ENCODE measurements around the gene MRPL3.

The MRPL3 gene

DNA sequence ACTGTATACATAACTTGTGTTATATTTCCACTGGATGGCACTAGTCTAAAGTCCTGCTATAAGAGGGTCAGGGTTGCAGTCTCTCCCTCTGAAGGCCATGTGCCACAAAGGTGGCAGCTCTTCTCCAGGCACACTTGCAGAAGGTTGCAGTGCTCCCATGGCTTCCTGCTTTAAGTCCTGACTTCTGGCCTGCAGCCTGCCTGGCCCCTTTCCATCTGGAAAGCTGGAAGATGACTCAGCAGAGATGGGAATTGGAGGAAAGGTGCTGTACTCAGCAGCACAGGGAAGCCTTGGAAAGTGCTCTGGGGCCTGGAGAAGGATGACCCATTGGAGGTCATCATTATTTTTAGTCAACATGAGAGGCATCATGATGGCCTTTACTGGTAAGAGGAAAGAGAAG lies 40.9 kb upstream of the MRPL3 start:
- Histone ChIP-seq H3K4me2 (ENCODE audit: low read depth, low read length) (no peak overlapping the region), H3F3A (ENCODE audit: insufficient read depth, low read length) (no peaks in the 10 kb centered on the region), H3K9me2 (replicated peaks; ENCODE audit: insufficient read depth, low read length) (no peaks in the 10 kb centered on the region), H3K4me3 (ENCODE audit: low read length) (no peak overlapping the region), H3K27me3 (replicated peaks; ENCODE audit: insufficient read depth, low read length) (no peaks in the 10 kb centered on the region), H3K4me1 (ENCODE audit: low read length) (no peaks in the 10 kb centered on the region), H3K9me3 (replicated peaks; ENCODE audit: insufficient read depth, low read length) (no peaks in the 10 kb centered on the region), H3K9ac (ENCODE audit: low read length) (no peak overlapping the region), H3K27ac (ENCODE audit: low read length) (no peak overlapping the region), H3K36me3 (replicated peaks; ENCODE audit: insufficient read depth, low read length) (no peaks in the 10 kb centered on the region), H3K79me2 (ENCODE audit: low read length) (no peaks in the 10 kb centered on the region), H2AFZ (ENCODE audit: low read length) (no peak overlapping the region), H4K20me1 (ENCODE audit: insufficient read depth, low read length) (no peaks in the 10 kb centered on the region)
- no peak for DNase-seq
- TF ChIP-seq, protein P1, sequence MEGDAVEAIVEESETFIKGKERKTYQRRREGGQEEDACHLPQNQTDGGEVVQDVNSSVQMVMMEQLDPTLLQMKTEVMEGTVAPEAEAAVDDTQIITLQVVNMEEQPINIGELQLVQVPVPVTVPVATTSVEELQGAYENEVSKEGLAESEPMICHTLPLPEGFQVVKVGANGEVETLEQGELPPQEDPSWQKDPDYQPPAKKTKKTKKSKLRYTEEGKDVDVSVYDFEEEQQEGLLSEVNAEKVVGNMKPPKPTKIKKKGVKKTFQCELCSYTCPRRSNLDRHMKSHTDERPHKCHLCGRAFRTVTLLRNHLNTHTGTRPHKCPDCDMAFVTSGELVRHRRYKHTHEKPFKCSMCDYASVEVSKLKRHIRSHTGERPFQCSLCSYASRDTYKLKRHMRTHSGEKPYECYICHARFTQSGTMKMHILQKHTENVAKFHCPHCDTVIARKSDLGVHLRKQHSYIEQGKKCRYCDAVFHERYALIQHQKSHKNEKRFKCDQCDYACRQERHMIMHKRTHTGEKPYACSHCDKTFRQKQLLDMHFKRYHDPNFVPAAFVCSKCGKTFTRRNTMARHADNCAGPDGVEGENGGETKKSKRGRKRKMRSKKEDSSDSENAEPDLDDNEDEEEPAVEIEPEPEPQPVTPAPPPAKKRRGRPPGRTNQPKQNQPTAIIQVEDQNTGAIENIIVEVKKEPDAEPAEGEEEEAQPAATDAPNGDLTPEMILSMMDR (IDR thresholded peaks at IDR 0.05; ENCODE audit: low read length), result no peak
- TF ChIP-seq EZH2phosphoT487 (IDR thresholded peaks at IDR 0.05; ENCODE audit: low read length) (no peak), EZH2 (optimal IDR thresholded peaks at IDR 0.05; ENCODE audit: low read depth, low read length) (no peak)

DNA sequence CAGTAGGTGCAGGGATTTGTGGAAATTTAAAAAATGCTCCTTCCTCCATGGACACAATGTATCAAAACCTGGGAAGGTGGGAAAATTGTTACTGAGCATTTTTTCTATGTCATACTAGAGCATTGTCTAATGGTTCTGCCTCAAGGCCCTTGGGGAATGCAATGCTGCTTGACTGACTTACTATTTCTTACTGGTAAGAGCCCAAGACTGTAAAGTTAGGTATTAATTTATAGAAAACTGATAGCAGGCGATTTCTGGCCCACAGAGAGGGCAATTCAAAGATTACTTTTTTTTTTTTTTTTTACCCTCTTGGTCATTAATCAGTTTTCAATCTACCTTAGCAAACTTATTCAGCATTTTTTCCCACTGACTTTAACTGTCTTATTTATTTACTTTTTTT lies 38.5 kb upstream of the MRPL3 start:
- TF ChIP-seq, protein P1 (IDR thresholded peaks at IDR 0.05; ENCODE audit: low read length), result no peak
- TF ChIP-seq EZH2phosphoT487 (IDR thresholded peaks at IDR 0.05; ENCODE audit: low read length) (no peak), EZH2 (optimal IDR thresholded peaks at IDR 0.05; ENCODE audit: low read depth, low read length) (no peak)
- H3K36me3 ChIP-seq (replicated peaks; ENCODE audit: insufficient read depth, low read length), result no peaks in the 10 kb centered on the region
- no peaks in the 10 kb centered on the region for H3K4me1 ChIP-seq (ENCODE audit: low read length)
- no peak for DNase-seq
- H3K9me3 ChIP-seq (replicated peaks; ENCODE audit: insufficient read depth, low read length), result no peaks in the 10 kb centered on the region
- H4K20me1 ChIP-seq (ENCODE audit: insufficient read depth, low read length), result no peaks in the 10 kb centered on the region
- no peak overlapping the region for H3K4me3 ChIP-seq (ENCODE audit: low read length)
- no peaks in the 10 kb centered on the region for H3K27me3 ChIP-seq (replicated peaks; ENCODE audit: insufficient read depth, low read length)
- H3K27ac ChIP-seq (ENCODE audit: low read length), result no peak overlapping the region
- no peak overlapping the region for H3K9ac ChIP-seq (ENCODE audit: low read length)
- no peaks in the 10 kb centered on the region for H3F3A ChIP-seq (ENCODE audit: insufficient read depth, low read length)
- no peaks in the 10 kb centered on the region for H3K9me2 ChIP-seq (replicated peaks; ENCODE audit: insufficient read depth, low read length)
- no peaks in the 10 kb centered on the region for H3K79me2 ChIP-seq (ENCODE audit: low read length)
- no peak overlapping the region for H2AFZ ChIP-seq (ENCODE audit: low read length)
- H3K4me2 ChIP-seq (ENCODE audit: low read depth, low read length), result no peak overlapping the region

DNA sequence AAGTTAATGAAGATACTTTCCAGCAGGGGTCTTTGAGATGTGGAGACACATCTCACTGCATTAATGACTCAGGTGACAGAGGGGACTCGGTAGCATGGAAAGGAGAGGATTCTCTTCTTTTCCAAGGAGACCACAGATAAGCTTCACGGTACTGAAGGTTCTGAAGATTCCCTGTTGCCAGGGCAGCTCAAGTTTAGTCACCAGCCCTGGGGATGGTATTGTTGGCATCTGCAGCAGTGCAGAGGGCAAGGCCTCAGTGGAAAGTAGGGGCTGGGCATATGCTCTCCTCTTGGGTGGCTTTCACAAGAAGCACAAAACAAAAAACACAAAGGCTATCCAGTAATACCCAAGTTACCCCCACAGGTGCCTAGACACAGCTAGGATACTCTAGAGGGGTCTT lies 38.0 kb upstream of the MRPL3 start:
- H3K9me2 ChIP-seq (replicated peaks; ENCODE audit: insufficient read depth, low read length), result no peaks in the 10 kb centered on the region

More for the DNA sequence above, 38.0 kb upstream of the MRPL3 start:
- no peaks in the 10 kb centered on the region for H3K79me2 ChIP-seq (ENCODE audit: low read length)
- no peaks in the 10 kb centered on the region for H3K4me1 ChIP-seq (ENCODE audit: low read length)
- H4K20me1 ChIP-seq (ENCODE audit: insufficient read depth, low read length), result no peaks in the 10 kb centered on the region
- H3K36me3 ChIP-seq (replicated peaks; ENCODE audit: insufficient read depth, low read length), result no peaks in the 10 kb centered on the region
- DNase-seq, result no peak
- no peaks in the 10 kb centered on the region for H3K9me3 ChIP-seq (replicated peaks; ENCODE audit: insufficient read depth, low read length)
- no peak overlapping the region for H3K4me3 ChIP-seq (ENCODE audit: low read length)
- no peak overlapping the region for H2AFZ ChIP-seq (ENCODE audit: low read length)
- no peak overlapping the region for H3K9ac ChIP-seq (ENCODE audit: low read length)
- H3K27ac ChIP-seq (ENCODE audit: low read length), result no peak overlapping the region
- no peaks in the 10 kb centered on the region for H3F3A ChIP-seq (ENCODE audit: insufficient read depth, low read length)
- no peak overlapping the region for H3K4me2 ChIP-seq (ENCODE audit: low read depth, low read length)
- H3K27me3 ChIP-seq (replicated peaks; ENCODE audit: insufficient read depth, low read length), result no peaks in the 10 kb centered on the region
- TF ChIP-seq, protein P1 (IDR thresholded peaks at IDR 0.05; ENCODE audit: low read length), result no peak
- TF ChIP-seq EZH2 (optimal IDR thresholded peaks at IDR 0.05; ENCODE audit: low read depth, low read length) (no peak), EZH2phosphoT487 (IDR thresholded peaks at IDR 0.05; ENCODE audit: low read length) (no peak)
